AG04450 (cell line): ENCODE data around the gene PRRT1B. TPM values are rescaled to one million over a fixed set of nuclear protein-coding genes. Genes with fewer than 3 reads are reported as not detected.
"Not testable (repeated sequence)": the region's sequence is repeated elsewhere in the genome, so short reads cannot be mapped to it uniquely, and the experiment has no call there.

Experiments
- CTCF ChIA-PET: fragments of 300-600, 350-600 bp; formaldehyde crosslinking; extraction: SDS; loops from one replicate; lab custom pipeline; 2022; ENCODE audit warnings: antibody characterized with exemption, inconsistent platforms; lab: Charles Lee
- POLR2A ChIA-PET: fragments of 350-600 bp; formaldehyde crosslinking; extraction: SDS; loops from one replicate; lab custom pipeline; 2021; ENCODE audit warnings: antibody characterized with exemption, inconsistent platforms; lab: Yijun Ruan, JAX
- DNase-seq: peaks from one replicate; pipeline ENCODE4 v3.0.0-alpha.2; 2011; ENCODE audit warnings: low read depth, low spot score
- H3K27ac ChIP-seq: one replicate; pipeline ENCODE4 v1.5.1; 2012; ENCODE audit warnings: low read depth, low read length, control low read depth
- H3K27me3 ChIP-seq: one replicate; pipeline ENCODE4 v1.6.0; 2012; ENCODE audit warnings: low read length; ENCODE audit not compliant: control insufficient read depth, insufficient read depth
- H3K4me3 ChIP-seq: 2 replicates; pipeline ENCODE4 v1.5.1; 2011; ENCODE audit warnings: mild to moderate bottlenecking, low read depth, low read length, control low read depth
- H3K9me3 ChIP-seq: 2 replicates; pipeline ENCODE4 v1.5.1; 2012; ENCODE audit warnings: low read length; ENCODE audit not compliant: control insufficient read depth, insufficient read depth
- polyA plus RNA-seq: library from polyadenylated mRNA; depleted of rRNA; stranded (reverse); fragments of >200 nt; gene quantifications from 2 replicates; pipeline ENCODE4 v1.2.3, GENCODE V29; 2011
- TF ChIP-seq, protein P1 (sequence below): IDR thresholded peaks from 2 replicates; pipeline ENCODE4 v1.5.1; 2011; ENCODE audit warnings: low read depth, low read length, control low read depth, inconsistent platforms

PRRT1B gene
- polyA plus RNA-seq, 1 experiment: not detected

DNA sequence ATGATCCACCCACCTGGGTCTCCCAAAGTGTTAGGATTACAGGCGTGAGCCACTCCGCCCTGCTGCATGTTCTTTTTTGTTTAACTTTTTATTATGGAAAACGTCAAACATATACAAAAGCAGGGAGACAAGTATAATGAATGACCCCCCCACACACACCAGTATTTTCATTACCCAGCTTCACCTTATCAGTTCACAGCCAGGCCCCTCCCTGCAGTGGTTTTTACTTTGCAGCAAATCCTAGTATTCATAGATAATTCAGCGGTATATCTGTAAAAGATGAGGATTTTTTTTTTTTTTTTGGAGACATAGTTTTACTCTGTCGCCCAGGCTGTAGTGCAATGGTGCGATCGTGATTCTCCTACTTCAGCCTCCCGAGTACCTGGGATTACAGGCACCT lies 40.3 kb upstream of the PRRT1B start:
- ChIA-PET CTCF (no interaction called here), POLR2A (no interaction called here)
- Histone ChIP-seq H3K27ac (no peak overlapping the region), H3K9me3 (peaks cover 5% of the 10 kb centered on the region; the same call in 1 of the 2 replicates), H3K27me3 (no peaks in the 10 kb centered on the region), H3K4me3 (no peak overlapping the region)
- no peak for DNase-seq
- TF ChIP-seq, protein P1, sequence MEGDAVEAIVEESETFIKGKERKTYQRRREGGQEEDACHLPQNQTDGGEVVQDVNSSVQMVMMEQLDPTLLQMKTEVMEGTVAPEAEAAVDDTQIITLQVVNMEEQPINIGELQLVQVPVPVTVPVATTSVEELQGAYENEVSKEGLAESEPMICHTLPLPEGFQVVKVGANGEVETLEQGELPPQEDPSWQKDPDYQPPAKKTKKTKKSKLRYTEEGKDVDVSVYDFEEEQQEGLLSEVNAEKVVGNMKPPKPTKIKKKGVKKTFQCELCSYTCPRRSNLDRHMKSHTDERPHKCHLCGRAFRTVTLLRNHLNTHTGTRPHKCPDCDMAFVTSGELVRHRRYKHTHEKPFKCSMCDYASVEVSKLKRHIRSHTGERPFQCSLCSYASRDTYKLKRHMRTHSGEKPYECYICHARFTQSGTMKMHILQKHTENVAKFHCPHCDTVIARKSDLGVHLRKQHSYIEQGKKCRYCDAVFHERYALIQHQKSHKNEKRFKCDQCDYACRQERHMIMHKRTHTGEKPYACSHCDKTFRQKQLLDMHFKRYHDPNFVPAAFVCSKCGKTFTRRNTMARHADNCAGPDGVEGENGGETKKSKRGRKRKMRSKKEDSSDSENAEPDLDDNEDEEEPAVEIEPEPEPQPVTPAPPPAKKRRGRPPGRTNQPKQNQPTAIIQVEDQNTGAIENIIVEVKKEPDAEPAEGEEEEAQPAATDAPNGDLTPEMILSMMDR: no peak

DNA sequence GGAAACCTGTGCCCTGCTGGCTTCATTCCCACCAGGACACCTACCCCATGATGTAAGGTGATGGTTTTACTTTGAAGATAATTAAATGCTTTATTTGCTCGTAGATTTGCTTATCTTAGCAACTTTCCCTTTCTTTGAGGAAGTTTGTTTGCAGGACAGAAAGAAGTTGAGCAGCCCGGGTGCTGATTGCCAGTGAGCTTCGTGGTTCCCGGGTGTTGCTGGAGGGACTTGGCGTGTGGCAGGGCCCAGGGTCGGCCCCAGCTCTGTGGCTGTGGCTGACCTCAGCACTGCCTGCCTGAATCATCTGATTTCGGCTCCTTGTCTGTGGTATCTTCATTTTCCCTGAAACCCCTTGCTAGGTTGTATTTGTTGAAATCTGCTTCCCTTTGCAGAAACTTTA lies 33.9 kb upstream of the PRRT1B start:
- TF ChIP-seq, protein P1: no peak
- H3K4me3 ChIP-seq: no peak overlapping the region
- CTCF ChIA-PET: no interaction called here
- no peaks in the 10 kb centered on the region for H3K27me3 ChIP-seq
- no peak for DNase-seq
- H3K27ac ChIP-seq: no peak overlapping the region
- peaks cover 3% of the 10 kb centered on the region; the same call in 1 of the 2 replicates for H3K9me3 ChIP-seq
- POLR2A ChIA-PET: no interaction called here

DNA sequence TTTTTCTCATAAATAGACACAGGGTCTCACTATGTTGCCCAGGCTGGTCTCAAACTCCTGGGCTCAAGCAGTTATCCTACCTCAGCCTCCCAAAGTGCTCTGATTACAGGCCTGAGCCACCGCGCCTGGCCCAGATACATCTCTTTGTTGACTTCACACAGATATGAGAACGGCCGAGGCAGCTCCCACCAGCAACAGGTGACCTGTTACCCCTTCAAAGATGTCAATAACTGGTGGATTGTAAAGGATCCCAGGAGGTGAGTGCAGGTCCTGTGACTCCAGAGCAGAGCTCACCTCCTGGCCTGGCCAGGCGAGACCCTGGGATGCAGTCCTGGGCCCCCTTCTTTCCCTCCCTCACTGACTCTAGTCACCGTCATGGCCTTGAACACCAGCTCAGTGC lies 33.4 kb upstream of the PRRT1B start:
- Histone ChIP-seq H3K9me3 (peaks cover 3% of the 10 kb centered on the region), H3K4me3 (no peak overlapping the region), H3K27me3 (no peaks in the 10 kb centered on the region), H3K27ac (no peak overlapping the region)
- no peak for DNase-seq
- TF ChIP-seq, protein P1: no peak
- CTCF ChIA-PET: no interaction called here
- POLR2A ChIA-PET: no interaction called here

DNA sequence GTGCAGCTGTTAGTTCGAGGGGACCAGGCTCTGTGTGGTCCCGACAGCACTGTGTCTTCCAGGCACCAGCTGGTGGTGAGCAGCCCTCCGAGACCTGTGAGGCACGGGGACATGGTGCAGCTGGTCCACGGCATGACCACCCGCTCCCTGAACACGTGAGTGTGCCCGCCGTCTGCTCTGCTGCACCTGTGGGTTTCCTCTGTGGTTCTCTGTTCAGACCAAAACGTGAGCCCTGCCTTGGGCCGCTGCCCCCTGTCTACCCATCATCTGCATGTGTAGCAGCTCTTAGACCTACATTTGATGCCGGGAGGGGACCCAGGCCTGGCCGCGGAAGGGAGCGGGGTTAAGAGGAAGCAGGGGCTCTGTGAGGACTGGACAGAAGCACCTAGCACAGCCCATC lies 32.1 kb upstream of the PRRT1B start:
- no peak for DNase-seq
- TF ChIP-seq, protein P1: no peak
- Histone ChIP-seq H3K27me3 (no peaks in the 10 kb centered on the region), H3K9me3 (peaks cover 3% of the 10 kb centered on the region), H3K4me3 (no peak overlapping the region), H3K27ac (no peak overlapping the region)
- POLR2A ChIA-PET: no interaction called here
- CTCF ChIA-PET: no interaction called here

DNA sequence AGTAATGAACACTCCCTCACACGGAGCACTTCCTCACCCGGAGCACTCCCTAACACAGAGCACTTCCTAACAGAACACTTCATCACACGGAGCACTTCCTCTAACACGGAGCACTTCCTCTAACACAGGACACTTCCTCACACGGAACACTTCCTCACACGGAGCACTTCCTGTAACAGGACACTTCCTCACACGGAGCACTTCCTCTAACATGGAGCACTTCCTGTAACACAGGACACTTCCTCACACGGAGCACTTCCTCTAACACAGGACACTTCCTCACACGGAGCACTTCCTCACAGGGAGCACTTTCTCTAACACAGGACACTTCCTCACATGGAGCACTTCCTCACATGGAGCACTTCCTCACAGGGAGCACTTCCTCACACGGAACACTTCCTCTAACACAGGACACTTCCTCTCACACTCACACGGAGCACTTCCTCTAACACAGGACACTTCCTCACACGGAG lies 29.7 kb upstream of the PRRT1B start:
- H3K9me3 ChIP-seq, CTCF ChIA-PET, POLR2A ChIA-PET, H3K4me3 ChIP-seq, DNase-seq, H3K27me3 ChIP-seq, H3K27ac ChIP-seq: not testable (repeated sequence)

DNA sequence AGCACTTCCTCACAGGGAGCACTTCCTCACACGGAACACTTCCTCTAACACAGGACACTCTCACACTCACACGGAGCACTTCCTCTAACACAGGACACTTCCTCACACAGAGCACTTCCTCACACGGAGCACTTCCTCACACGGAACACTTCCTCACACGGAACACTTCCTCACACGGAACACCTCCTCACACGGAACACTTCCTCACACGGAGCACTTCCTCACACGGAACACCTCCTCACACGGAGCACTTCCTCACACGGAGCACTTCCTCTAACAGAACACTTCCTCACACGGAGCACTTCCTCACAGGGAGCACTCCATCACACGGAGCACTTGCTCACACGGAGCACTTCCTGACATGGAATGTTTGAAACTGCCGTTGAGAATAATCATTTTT lies 29.2 kb upstream of the PRRT1B start:
- ChIA-PET POLR2A (no interaction called here), CTCF (no interaction called here)
- no peak for DNase-seq

More for the DNA sequence above, 29.2 kb upstream of the PRRT1B start:
- Histone ChIP-seq H3K9me3 (peaks cover 3% of the 10 kb centered on the region), H3K4me3 (no peak overlapping the region), H3K27ac (no peak overlapping the region), H3K27me3 (no peaks in the 10 kb centered on the region)
- TF ChIP-seq, protein P1: no peak
